ENCODE data around the gene ZNF536.
"Not testable (repeated sequence)": the region's sequence is repeated elsewhere in the genome, so short reads cannot be mapped to it uniquely, and the experiment has no call there.

Gene ZNF536

GRCh38 chr19:30481823-30482222 is 109.6 kb downstream of the ZNF536 start:
- no peak for TF ChIP-seq CTCF (IDR thresholded peaks at IDR 0.05; ENCODE audit: control insufficient read depth, insufficient read depth, low read depth, low read length, missing control alignments)
- H3K4me3 ChIP-seq (ENCODE audit: control insufficient read depth, low read depth, low read length), result no peak overlapping the region
- no peak for DNase-seq (ENCODE audit: low read depth)

- TF ChIP-seq CTCF (IDR thresholded peaks at IDR 0.05; ENCODE audit: control insufficient read depth, insufficient read depth, low read depth, low read length, missing control alignments), result no peak
- no peak overlapping the region for H3K4me3 ChIP-seq (ENCODE audit: control insufficient read depth, low read depth, low read length)
- DNase-seq (ENCODE audit: low read depth), result no peak
Observed at GRCh38 chr19:30482956-30483355, 110.8 kb downstream of the ZNF536 start.

GRCh38 chr19:30486250-30486649 is 114.1 kb downstream of the ZNF536 start:
- not testable (repeated sequence) for H3K4me3 ChIP-seq (ENCODE audit: control insufficient read depth, low read depth, low read length); DNase-seq (ENCODE audit: low read depth)

- no peak for TF ChIP-seq CTCF (IDR thresholded peaks at IDR 0.05; ENCODE audit: control insufficient read depth, insufficient read depth, low read depth, low read length, missing control alignments)
- H3K4me3 ChIP-seq (ENCODE audit: control insufficient read depth, low read depth, low read length), result no peak overlapping the region
- no peak for DNase-seq (ENCODE audit: low read depth)
Observed at GRCh38 chr19:30487178-30487577, 115.0 kb downstream of the ZNF536 start.

- DNase-seq (ENCODE audit: low read depth), result no peak
- TF ChIP-seq CTCF (IDR thresholded peaks at IDR 0.05; ENCODE audit: control insufficient read depth, insufficient read depth, low read depth, low read length, missing control alignments), result no peak
- no peak overlapping the region for H3K4me3 ChIP-seq (ENCODE audit: control insufficient read depth, low read depth, low read length)
Observed at GRCh38 chr19:30488191-30488590, 116.0 kb downstream of the ZNF536 start.

- no peak for DNase-seq (ENCODE audit: low read depth)
- no peak overlapping the region for H3K4me3 ChIP-seq (ENCODE audit: control insufficient read depth, low read depth, low read length)
- TF ChIP-seq CTCF (IDR thresholded peaks at IDR 0.05; ENCODE audit: control insufficient read depth, insufficient read depth, low read depth, low read length, missing control alignments), result no peak
Observed at GRCh38 chr19:30490760-30491159, 118.6 kb downstream of the ZNF536 start.

- no peak for TF ChIP-seq CTCF (IDR thresholded peaks at IDR 0.05; ENCODE audit: control insufficient read depth, insufficient read depth, low read depth, low read length, missing control alignments)
- DNase-seq (ENCODE audit: low read depth), result no peak
- H3K4me3 ChIP-seq (ENCODE audit: control insufficient read depth, low read depth, low read length), result no peak overlapping the region
Observed at GRCh38 chr19:30492586-30493270, 120.5 kb downstream of the ZNF536 start.
